Psoas muscle (tissue), 8 donors: ENCODE data around the gene ZFYVE16. TPM values are rescaled to one million over a fixed set of nuclear protein-coding genes. Genes with fewer than 3 reads are reported as not detected.

Source experiments
- ATAC-seq, 4 donors: fragments of 200-7000 bp; cut with Tn5 transposase; one replicate each; pipeline ENCODE4 v1.9.1; 2020; ENCODE audit warnings: moderate library complexity in 3 of 4, mild to moderate bottlenecking in 2 of 4
- DNase-seq, 2 donors: peaks; one replicate each; pipeline ENCODE4 v3.0.0-alpha.2; 2020
- H3K27ac ChIP-seq: fragments of 200-600 bp; one replicate; pipeline ENCODE4 v1.8.0; 2022
- H3K27me3 ChIP-seq, 3 donors: fragments of 200-600 bp in 1 of 3; one replicate each; pipeline versions ENCODE4 v1.6.1 to v1.8.0; 2013 to 2022; ENCODE audit warnings: low read length in 2 of 3, mild to moderate bottlenecking in 2 of 3, moderate library complexity in 1 of 3; ENCODE audit not compliant: insufficient read depth in 3 of 3
- H3K36me3 ChIP-seq, 2 donors: fragments of 200-600 bp in 1 of 2; one replicate each; pipeline versions ENCODE4 v1.6.1 to v1.8.0; 2013 to 2022; ENCODE audit warnings: low read depth in 1 of 2, mild to moderate bottlenecking in 1 of 2, moderate library complexity in 1 of 2; ENCODE audit not compliant: insufficient read depth in 1 of 2
- H3K4me1 ChIP-seq: fragments of 200-600 bp; one replicate; pipeline ENCODE4 v1.8.0; 2022
- H3K4me3 ChIP-seq: fragments of 200-600 bp; one replicate; pipeline ENCODE4 v1.8.0; 2022; ENCODE audit warnings: mild to moderate bottlenecking
- H3K9me3 ChIP-seq: fragments of 200-600 bp; one replicate; pipeline ENCODE4 v1.8.0; 2022
- WGBS, 3 donors: extraction: QIAGEN DNeasy Blood & Tissue Kit; methylation state at CpG; one replicate each; pipeline versions ENCODE4 v1.1.6 to v1.1.7; 2013; 5-methylcytosine and 5-hydroxymethylcytosine counted together
- intact Hi-C, 2 donors: fragments of 100-400 bp; cut with DNase I; formaldehyde crosslinking; loops; one replicate each; pipeline versions ENCODE4 v1.11.0 to v1.14.2; 2022
- polyA plus RNA-seq, 3 donors: library from polyadenylated mRNA; stranded (reverse); fragments of 200-250 nt; gene quantifications; one replicate each; pipeline ENCODE4 v1.2.3, GENCODE V29; 2013
- total RNA-seq, 4 donors: library from RNA; stranded (reverse); fragmentation: NEBNext Ultra II Directional in 2 of 4; extraction: Animal tissue kit (Norgen Biotek cat#: 25700) in 2 of 4; gene quantifications; one replicate each; pipeline versions ENCODE4 v1.2.1 to v1.2.4, GENCODE V29; 2021 to 2023
- TF ChIP-seq, protein P1 (sequence below): fragments of 200-600 bp; IDR thresholded peaks from one replicate; pipeline ENCODE4 v1.8.0; 2022; ENCODE audit warnings: antibody characterized with exemption
- donor health status: healthy with polysubstance abuse.
- donor health status: DM: no; HTN: no; CAD: no; lungs with moderate emphysema.
- donor health status: Bipolar disorder and iron deficiency.
- donor health status: healthy.
- donor health status: DM: yes; HTN: yes; CAD: no.
- donor health status: DM: no; HTN: no; CAD: no.
- donor health status: DM: no; HTN: no; CAD: no.
- donor health status: DM: yes; HTN: yes; CAD: no.

Gene ZFYVE16
- total and polyA plus RNA-seq, 7 donors, result 6.1 to 36.7 (median 21.8) TPM

- TF ChIP-seq, protein P1, sequence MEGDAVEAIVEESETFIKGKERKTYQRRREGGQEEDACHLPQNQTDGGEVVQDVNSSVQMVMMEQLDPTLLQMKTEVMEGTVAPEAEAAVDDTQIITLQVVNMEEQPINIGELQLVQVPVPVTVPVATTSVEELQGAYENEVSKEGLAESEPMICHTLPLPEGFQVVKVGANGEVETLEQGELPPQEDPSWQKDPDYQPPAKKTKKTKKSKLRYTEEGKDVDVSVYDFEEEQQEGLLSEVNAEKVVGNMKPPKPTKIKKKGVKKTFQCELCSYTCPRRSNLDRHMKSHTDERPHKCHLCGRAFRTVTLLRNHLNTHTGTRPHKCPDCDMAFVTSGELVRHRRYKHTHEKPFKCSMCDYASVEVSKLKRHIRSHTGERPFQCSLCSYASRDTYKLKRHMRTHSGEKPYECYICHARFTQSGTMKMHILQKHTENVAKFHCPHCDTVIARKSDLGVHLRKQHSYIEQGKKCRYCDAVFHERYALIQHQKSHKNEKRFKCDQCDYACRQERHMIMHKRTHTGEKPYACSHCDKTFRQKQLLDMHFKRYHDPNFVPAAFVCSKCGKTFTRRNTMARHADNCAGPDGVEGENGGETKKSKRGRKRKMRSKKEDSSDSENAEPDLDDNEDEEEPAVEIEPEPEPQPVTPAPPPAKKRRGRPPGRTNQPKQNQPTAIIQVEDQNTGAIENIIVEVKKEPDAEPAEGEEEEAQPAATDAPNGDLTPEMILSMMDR, result no peak
- Histone ChIP-seq H3K9me3 (no peaks in the 10 kb centered on the region), H3K36me3 (no peaks in the 10 kb centered on the region), H3K4me1 (no peaks in the 10 kb centered on the region), H3K27me3 (no peaks in the 10 kb centered on the region), H3K27ac (no peak overlapping the region), H3K4me3 (no peak overlapping the region)
- ATAC-seq, result no peak
- DNase-seq, result no peak
- intact Hi-C loops, result no loop called here
- WGBS, 3 donors, result 94 to 98% (median 94%) methylated on average over 2 of the region's 2 CpGs
Measured at GRCh38 chr5:80502800-80503199, 94.9 kb downstream of the ZFYVE16 start.

- DNase-seq (no peak), ATAC-seq (no peak)
- 42 to 59% (median 48%) methylated on average over 1 of the region's 1 CpG for WGBS, 3 donors
- TF ChIP-seq, protein P1, result no peak
- H3K27me3 ChIP-seq, result no peaks in the 10 kb centered on the region
- intact Hi-C loops, result no loop called here
- no peaks in the 10 kb centered on the region for H3K4me1 ChIP-seq
- H3K4me3 ChIP-seq, result no peak overlapping the region
- no peaks in the 10 kb centered on the region for H3K36me3 ChIP-seq
- no peaks in the 10 kb centered on the region for H3K9me3 ChIP-seq
- no peak overlapping the region for H3K27ac ChIP-seq
Measured at GRCh38 chr5:80503641-80504040, 95.8 kb downstream of the ZFYVE16 start.

GRCh38 chr5:80504833-80505232 is 97.0 kb downstream of the ZFYVE16 start:
- no peak for DNase-seq
- H3K4me1 ChIP-seq, result no peaks in the 10 kb centered on the region
- intact Hi-C loops, result no loop called here
- TF ChIP-seq, protein P1, result no peak
- no peaks in the 10 kb centered on the region for H3K27me3 ChIP-seq
- WGBS, 3 donors, result 83 to 100% (median 90%) methylated on average over 1 of the region's 1 CpG
- H3K9me3 ChIP-seq, result no peaks in the 10 kb centered on the region
- no peak overlapping the region for H3K4me3 ChIP-seq
- no peak for ATAC-seq
- no peak overlapping the region for H3K27ac ChIP-seq
- no peaks in the 10 kb centered on the region for H3K36me3 ChIP-seq

DNA sequence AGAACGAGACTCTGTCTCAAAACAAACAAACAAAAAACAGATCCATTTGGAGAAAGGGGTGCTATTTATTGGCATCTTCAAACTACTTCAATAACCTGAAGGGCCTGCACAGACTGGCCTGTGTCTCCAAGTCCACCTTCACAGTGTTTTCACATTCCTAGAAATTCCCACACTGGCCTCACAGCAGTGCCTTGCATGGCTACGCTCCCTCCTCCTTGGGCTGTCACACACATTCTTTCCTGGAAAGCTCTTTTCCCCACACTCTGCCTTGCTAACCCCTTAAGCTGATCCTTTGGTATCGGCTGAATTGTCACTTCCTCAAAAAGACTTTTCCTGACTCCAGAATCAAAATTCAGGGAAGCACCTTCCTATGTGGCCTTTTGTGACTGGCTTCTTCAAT is 99.8 kb downstream of the ZFYVE16 start:
- intact Hi-C loops, result no loop called here

GRCh38 chr5:80508844-80509243 is 101.0 kb downstream of the ZFYVE16 start:
- Histone ChIP-seq H3K9me3 (no peaks in the 10 kb centered on the region), H3K27ac (no peak overlapping the region), H3K4me3 (no peak overlapping the region), H3K36me3 (no peaks in the 10 kb centered on the region), H3K27me3 (no peaks in the 10 kb centered on the region), H3K4me1 (no peaks in the 10 kb centered on the region)
- ATAC-seq (no peak), DNase-seq (no peak)
- TF ChIP-seq, protein P1, result no peak
- WGBS, 3 donors, result 92 to 97% (median 93%) methylated on average over 6 of the region's 6 CpGs
- intact Hi-C loops, result no loop called here

More for the DNA sequence above, 99.8 kb downstream of the ZFYVE16 start:
- no peaks in the 10 kb centered on the region for H3K36me3 ChIP-seq
- ATAC-seq (no peak), DNase-seq (no peak)
- WGBS, 3 donors, result 90 to 93% (median 93%) methylated on average over 3 of the region's 3 CpGs
- no peak overlapping the region for H3K27ac ChIP-seq
- H3K9me3 ChIP-seq, result no peaks in the 10 kb centered on the region
- no peaks in the 10 kb centered on the region for H3K27me3 ChIP-seq
- H3K4me1 ChIP-seq, result no peaks in the 10 kb centered on the region
- H3K4me3 ChIP-seq, result no peak overlapping the region
- TF ChIP-seq, protein P1, result no peak
